ENCODE measurements around the gene NET1. TPM values are rescaled to one million over a fixed set of nuclear protein-coding genes. Genes with fewer than 3 reads are reported as not detected.

The NET1 gene
- total RNA-seq, 1 donor from 2014 or later = 11.3 TPM

- Mint-ChIP-seq H3K4me3 (ENCODE audit: unreplicated experiment) (no peak overlapping the region), H3K27ac (ENCODE audit: unreplicated experiment) (no peak overlapping the region), H3K9me3 (ENCODE audit: unreplicated experiment) (no peaks in the 10 kb centered on the region), H3K4me1 (ENCODE audit: unreplicated experiment) (peaks cover 16% of the 10 kb centered on the region), H3K27me3 (ENCODE audit: unreplicated experiment) (no peaks in the 10 kb centered on the region), H3K36me3 (ENCODE audit: unreplicated experiment) (peaks cover 8% of the 10 kb centered on the region)
- TF ChIP-seq CTCF (IDR thresholded peaks at IDR 0.05) = no peak
- DNase-seq (ENCODE audit: extremely low spot score, unreplicated experiment) = no peak
Observed at GRCh38 chr10:5461914-5462840, 49.8 kb downstream of the NET1 start.

- Mint-ChIP-seq H3K27me3 (ENCODE audit: unreplicated experiment) (no peaks in the 10 kb centered on the region), H3K4me3 (ENCODE audit: unreplicated experiment) (no peak overlapping the region), H3K9me3 (ENCODE audit: unreplicated experiment) (peaks cover under 1% of the 10 kb centered on the region), H3K4me1 (ENCODE audit: unreplicated experiment) (peaks cover 16% of the 10 kb centered on the region), H3K27ac (ENCODE audit: unreplicated experiment) (no peak overlapping the region), H3K36me3 (ENCODE audit: unreplicated experiment) (peaks cover 6% of the 10 kb centered on the region)
- no peak for DNase-seq (ENCODE audit: extremely low spot score, unreplicated experiment)
- no peak for TF ChIP-seq CTCF (IDR thresholded peaks at IDR 0.05)
Observed at GRCh38 chr10:5462841-5463293, 50.5 kb downstream of the NET1 start.

GRCh38 chr10:5464546-5464945 is 52.2 kb downstream of the NET1 start:
- no peaks in the 10 kb centered on the region for H3K27me3 Mint-ChIP-seq (ENCODE audit: unreplicated experiment)
- peaks cover 8% of the 10 kb centered on the region for H3K9me3 Mint-ChIP-seq (ENCODE audit: unreplicated experiment)
- no peak overlapping the region for H3K27ac Mint-ChIP-seq (ENCODE audit: unreplicated experiment)
- DNase-seq (ENCODE audit: extremely low spot score, unreplicated experiment) = no peak
- TF ChIP-seq CTCF (IDR thresholded peaks at IDR 0.05) = no peak
- H3K4me3 Mint-ChIP-seq (ENCODE audit: unreplicated experiment) = no peak overlapping the region
- H3K4me1 Mint-ChIP-seq (ENCODE audit: unreplicated experiment) = peaks cover 19% of the 10 kb centered on the region
- H3K36me3 Mint-ChIP-seq (ENCODE audit: unreplicated experiment) = no peaks in the 10 kb centered on the region

- no peaks in the 10 kb centered on the region for H3K27me3 Mint-ChIP-seq (ENCODE audit: unreplicated experiment)
- H3K4me3 Mint-ChIP-seq (ENCODE audit: unreplicated experiment) = no peak overlapping the region
- no peak overlapping the region for H3K27ac Mint-ChIP-seq (ENCODE audit: unreplicated experiment)
- no peak for DNase-seq (ENCODE audit: extremely low spot score, unreplicated experiment)
- no peak for TF ChIP-seq CTCF (IDR thresholded peaks at IDR 0.05)
- H3K9me3 Mint-ChIP-seq (ENCODE audit: unreplicated experiment) = peaks cover 8% of the 10 kb centered on the region
- peaks cover 19% of the 10 kb centered on the region for H3K4me1 Mint-ChIP-seq (ENCODE audit: unreplicated experiment)
- no peaks in the 10 kb centered on the region for H3K36me3 Mint-ChIP-seq (ENCODE audit: unreplicated experiment)
Observed at GRCh38 chr10:5465976-5466450, 53.7 kb downstream of the NET1 start.

- Mint-ChIP-seq H3K27me3 (ENCODE audit: unreplicated experiment) (no peaks in the 10 kb centered on the region), H3K36me3 (ENCODE audit: unreplicated experiment) (no peaks in the 10 kb centered on the region), H3K27ac (ENCODE audit: unreplicated experiment) (no peak overlapping the region), H3K4me3 (ENCODE audit: unreplicated experiment) (no peak overlapping the region), H3K4me1 (ENCODE audit: unreplicated experiment) (peaks cover 13% of the 10 kb centered on the region), H3K9me3 (ENCODE audit: unreplicated experiment) (peaks cover 8% of the 10 kb centered on the region)
- TF ChIP-seq CTCF (IDR thresholded peaks at IDR 0.05) = no peak
- no peak for DNase-seq (ENCODE audit: extremely low spot score, unreplicated experiment)
Observed at GRCh38 chr10:5466451-5467206, 54.3 kb downstream of the NET1 start.
